Cortex of kidney (tissue), 1 donor: ENCODE data around the gene KDM3B.
"Not testable (repeated sequence)": the region's sequence is repeated elsewhere in the genome, so short reads cannot be mapped to it uniquely, and the experiment has no call there.

ENCODE experiments used
- DNase-seq: peaks from one replicate; lab custom pipeline; 2025; lab: John Stamatoyannopoulos, UW

KDM3B gene

DNA sequence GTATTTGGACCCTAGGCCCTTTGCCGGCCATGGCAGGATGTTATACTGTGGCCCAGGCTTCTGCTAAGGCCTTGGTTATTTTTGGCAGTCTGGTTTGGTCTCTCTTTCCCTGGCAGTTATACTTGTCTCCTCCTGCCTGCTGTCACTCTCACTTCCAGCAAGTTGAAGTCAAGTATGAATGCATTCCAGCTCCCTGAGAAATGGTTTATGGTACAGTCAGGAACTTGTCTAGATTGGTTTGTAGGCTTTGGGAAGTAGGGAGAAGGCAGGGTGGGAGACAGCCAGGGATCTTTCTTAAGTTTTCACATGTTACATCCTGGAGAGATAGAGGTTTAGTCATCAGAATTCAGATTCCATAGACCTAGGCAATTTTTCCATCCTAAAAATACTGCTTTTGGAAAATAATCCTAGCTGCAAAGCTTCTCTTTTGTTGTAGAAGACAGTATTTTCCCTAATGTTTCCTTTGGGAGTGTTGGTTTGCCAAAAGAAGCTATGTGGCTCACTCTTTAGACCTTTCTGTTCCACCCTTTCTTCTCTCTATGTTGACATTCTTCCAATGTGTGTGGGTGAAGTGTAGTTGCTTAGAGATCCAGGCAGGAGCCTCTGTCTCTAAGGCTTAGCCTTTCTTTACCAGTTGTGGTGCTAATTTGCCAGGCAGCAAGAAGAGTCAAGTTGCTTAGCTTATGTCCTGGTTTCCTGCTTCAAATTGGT, 2.5 kb upstream of the KDM3B start:
- no peak for DNase-seq

DNA sequence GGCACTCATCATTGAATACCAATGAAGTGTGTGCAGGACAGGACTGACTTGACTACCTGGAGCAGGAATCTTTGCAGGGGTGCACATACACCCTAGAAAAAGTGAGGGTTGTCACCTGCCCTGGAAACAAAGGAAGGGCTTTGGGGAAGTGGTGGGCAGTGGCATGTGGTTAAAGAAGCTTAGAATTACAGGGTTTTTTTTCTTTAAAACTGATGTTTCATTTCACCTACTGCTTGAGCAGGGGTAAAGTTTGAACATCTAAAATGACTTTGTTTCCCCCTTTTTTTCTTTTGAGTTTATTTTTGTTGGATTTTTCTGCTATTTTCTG, 2.0 kb upstream of the KDM3B start:
- DNase-seq, result no peak

DNA sequence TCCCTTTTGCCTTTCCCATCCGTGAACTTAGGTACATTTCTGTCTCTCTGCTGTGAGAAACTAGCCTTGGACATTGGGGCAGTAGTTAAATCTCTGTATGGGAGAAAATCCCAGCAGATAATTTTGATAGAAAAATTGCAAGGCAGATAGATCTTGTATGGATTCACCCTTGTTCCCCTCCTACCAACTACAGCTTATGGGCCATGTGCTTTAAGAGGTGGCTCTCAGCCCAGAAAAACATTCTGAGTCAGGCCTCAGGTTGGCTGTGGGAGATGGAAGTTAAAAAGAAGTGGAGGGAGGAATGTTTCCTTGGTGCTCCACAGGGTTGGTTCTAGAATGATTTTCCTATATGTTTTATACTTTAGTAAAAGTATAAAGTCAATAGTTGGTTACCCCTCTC, 1.4 kb upstream of the KDM3B start:
- DNase-seq, result no peak

DNA sequence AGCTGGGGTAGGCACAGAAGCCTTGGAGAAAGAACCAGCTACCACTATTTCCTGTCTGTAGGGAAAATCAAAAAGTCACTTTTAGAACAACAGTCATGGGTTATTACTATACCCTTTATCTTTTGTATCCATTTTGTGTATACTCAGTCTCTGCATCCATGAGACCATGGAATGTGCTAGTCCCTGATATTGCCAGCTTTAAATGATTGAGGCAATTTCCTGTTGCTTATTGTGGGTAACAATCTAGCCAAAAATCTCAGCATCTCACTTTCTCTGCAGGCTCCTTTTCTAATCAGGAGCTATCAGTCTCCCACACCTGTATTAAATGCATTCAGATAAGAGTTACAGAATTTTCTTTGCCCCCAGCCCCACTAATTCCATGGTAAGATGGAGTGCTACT, 968 bp upstream of the KDM3B start:
- no peak for DNase-seq

DNA sequence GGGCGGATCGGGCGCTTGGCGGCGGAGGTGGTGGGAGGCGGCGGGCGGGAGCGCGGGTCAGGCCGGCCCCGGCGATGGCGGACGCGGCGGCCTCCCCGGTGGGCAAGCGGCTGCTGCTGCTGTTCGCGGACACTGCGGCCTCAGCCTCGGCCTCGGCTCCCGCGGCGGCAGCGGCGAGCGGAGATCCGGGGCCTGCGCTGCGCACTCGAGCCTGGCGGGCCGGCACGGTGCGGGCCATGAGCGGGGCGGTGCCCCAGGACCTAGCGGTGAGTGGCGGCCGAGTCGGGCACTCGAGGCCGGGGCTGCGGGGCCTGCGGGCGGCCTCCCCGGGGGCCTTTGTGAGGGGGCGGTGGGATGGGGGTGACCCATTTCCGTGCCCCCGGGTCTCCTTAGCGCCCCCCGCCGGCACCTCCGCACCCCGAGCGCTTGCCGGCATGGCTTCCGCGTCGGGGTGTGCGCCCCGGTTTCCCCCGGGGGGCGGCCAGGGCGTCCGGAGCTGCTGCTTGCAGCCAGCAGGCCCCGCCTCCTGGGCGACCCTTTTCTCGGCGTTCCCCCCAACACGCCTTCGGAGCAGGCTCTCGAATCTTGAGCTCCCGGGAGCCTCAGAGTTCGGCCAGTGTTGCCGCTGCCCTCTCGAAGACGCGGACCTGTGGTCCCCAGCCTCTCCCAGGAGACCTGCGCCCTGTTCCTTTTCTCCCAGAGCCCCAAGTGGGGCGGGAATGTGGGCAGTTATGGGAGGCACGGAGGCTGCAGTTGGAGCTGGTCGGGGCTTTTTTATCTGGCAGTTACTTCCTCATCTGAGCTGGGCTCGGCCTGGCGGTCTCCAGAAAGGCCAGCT, 456 bp downstream of the KDM3B start:
- no peak for DNase-seq

DNA sequence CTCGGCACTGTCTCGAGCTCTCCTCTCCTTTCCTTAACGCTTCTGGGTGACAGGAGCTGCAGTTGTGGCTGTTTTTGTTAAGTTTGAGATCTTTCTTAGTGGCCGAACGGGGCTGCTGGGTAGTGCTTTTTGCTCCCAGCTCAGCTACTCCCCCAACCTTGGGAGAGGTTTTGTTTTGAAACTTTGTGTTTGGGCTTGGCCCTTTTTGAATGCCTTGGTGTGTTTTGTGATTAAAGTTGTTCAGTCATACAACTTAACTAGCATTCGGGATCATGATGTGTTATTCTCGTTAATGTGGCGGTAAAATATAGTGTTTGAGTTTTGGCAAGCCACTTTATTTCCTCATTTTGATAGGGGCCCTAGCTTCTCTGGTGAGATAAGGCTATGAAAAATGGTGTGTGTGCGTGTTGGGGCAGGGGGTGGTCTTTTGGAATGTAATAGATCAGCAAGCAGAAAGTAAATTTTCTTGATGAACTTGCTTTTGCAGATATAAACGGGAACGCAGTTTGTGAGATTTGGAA, 1.1 kb downstream of the KDM3B start:
- no peak for DNase-seq

DNA sequence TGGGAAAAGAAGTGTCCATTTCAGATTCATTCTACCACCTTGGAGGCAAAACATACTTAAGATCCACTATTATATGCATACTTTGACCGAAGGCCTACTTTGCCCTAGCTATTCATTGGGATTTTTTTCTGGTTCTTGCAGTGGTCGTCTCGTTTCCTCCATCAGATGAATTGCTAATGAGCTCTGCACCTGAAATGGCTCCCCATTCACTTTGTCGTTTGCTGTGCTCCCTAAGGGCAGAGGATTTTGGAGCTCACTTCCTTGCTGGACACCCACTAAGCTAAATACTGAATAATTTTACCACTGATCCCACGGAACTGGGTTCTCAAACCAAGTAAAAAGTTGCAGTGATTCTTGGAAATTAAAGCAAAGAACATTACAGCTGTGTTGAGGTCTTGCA, 1.9 kb downstream of the KDM3B start:
- DNase-seq, result no peak

DNA sequence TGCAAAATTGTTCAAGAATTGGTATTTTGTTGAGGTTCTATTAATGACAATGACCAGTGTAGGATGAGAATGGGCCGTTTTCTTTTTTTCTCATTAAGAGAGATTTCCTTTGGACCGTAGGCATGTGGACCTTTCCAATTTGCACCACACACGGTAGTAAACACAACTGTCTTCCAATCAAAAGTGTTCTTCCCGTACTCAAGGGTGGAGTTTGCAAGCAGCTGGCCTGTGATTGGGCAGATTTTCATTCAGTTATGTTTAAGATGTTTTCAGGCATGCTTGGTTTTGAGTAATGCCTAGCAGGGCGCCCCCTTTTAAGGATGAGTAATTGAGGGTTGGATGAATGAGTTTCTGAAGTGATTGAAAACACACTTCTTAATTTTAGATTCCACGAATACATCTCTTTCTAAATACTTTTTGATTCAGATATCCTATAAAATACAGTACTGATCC, 2.5 kb downstream of the KDM3B start:
- DNase-seq, result no peak

DNA sequence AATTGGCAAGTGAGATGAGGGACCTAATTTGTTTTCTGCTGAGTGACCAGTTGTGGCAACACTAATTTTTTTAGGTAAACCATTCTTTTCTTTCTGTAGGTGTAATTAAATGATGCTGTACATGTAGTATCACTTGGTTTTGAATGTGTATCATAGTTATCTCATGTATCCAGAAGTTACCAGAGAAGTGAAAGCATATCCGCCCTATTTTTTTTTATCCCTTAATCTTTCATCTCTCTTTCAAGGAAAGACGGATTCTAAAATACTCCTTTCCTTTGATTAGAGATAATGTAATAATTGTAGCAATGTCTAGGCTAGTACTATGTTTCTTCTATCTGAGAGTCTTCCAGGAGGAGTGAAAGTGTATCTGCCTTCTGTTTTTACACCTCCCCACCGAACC, 7.1 kb downstream of the KDM3B start:
- DNase-seq, result no peak

DNA sequence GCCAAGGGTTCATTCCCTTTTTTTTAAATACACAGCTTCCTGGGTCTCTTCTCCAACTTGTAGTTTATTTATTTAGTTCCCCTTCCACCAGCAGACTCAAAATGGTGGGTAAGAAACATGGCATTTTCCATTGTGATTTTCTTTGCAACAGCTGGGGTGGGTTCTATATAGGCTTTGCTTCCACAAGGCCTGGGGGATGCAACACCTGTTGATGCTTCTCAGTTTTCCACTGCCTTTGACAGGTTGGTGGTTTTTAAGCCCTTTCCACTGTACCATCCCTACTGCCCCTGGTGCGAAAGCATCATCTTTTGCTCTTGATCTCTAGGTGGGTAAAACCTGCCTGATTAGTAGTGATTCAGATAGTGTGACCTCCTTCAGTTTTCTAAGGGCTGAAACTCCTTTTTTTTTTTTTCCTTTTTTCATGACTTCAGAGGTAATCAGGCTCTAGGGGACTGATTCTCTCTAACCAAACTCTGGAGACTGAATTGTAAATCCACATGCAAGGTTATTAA, 8.5 kb downstream of the KDM3B start:
- no peak for DNase-seq

DNA sequence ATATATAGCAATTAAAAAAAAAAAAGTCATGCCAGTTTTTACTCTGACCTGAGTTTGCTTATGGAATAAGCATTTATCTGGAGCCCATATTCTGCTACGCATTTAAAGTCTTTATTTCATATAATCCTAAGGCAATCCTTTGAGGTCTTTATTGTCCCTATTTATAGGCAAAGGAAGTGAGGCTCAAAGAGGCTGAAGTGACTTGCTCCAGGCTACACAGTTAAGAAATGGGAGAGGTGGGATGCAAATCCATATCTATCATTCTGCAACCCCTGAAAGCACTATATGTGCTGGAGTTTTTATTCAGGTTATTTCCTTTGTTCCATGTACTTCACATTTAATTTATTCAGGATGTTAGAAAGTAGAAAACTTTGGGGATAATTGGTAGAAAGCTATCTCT, 12.1 kb downstream of the KDM3B start:
- DNase-seq, result no peak

DNA sequence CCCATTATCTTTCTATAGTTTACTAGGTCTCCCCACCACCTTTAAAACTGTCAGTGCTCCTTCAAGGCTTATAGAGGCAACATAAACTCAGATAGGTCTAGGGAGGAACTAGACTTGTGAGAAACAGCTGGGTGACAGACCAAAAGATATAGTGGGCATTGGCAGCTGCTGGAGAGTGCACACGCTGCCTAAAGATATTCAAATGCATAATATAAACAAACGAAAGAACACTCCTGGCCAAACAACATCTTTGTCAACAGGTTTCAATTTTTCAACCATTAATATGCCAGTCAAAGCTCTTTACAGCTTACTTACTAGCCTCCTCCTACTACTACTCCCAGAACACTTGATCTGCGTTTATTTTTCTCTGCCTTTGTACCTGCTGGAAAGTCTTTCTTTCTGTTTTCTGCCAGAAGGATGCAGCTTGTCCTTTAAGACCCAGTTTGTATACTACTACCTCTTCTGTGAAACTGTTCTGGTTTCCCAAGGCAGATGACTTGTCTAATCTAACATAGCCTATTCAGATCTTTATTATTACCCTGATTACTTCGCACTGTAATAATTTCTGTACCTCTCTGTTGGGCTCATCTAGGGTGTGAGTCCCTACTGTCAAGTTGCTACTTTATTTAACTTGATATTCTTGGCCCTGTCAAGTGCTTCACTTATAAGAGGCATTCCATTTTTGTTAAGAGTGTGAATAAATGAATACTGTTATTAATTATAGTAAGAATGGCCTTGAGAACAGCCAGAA, 14.3 kb downstream of the KDM3B start:
- DNase-seq, result no peak

DNA sequence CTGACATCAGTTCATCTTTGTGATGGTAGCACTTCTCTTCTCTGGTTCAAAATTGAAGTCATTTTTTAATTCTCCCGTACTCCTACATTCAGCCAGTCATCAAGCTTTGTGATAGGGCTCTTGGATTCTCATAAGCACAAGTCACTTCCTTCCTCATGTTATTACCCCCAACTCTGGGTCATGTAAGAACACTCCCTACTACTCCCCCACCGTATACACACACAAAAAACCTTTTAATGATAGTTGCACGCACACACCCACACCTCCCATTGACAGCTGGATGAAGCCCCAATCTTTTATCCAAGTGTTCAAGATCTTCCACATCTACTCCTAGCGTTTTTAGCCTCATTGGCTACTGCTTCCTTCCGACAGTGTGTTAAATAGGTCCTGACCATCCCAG, 16.8 kb downstream of the KDM3B start:
- DNase-seq, result no peak

DNA sequence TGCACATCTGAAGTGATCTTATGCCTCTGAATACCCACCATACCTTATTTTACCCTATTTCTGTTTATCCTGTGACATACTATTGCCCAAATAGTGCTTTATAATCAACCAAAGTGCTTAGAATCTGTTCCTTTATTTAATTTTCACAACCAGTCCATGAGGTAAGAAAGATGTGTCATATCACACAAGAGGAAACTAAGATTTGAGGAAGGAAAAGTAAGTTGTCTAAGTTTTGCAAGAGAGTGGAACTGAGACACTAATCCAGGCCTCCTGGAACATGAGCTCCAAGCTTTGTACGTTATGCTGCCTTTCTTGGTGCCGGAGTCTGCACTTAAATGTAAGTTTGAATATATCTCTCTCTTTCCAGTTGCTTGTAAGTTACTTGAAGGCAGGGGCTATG, 17.2 kb downstream of the KDM3B start:
- DNase-seq, result no peak

DNA sequence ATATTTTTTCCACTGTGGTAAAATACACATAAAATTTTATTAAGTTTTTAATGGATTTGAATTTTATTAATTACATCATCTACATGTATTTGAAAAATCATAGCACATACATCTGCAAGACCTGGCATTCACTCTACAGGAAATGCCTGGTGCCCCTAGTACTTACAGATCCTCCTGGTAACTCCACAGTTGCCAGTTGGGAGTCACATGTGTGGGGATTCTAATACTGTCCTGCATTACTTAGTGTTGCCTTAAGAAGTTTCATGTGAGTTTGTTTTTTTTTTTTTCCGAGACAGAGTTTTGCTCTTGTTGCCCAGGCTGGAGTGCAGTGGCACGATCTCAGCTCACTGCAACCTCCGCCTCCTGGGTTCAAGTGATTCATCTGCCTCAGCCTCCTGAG, 18.1 kb downstream of the KDM3B start:
- no peak for DNase-seq

DNA sequence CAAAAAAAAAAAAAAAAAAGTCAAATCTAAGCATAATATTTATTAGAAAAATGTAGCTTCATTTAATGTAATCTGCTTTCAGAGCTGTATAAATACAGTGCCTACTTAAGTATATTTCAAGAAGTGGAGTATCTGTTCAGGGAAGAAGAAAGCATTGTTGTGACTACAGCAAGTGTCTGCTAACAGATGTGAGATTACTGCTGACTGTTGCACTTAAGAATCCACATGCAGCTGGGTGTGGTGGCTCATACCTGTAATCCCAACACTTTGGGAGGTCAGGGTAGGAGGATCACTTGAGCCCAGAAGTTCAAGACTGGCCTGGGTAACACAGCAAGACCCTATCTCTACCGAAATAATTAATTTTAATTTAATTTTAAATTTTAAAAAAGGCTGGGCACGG, 19.0 kb downstream of the KDM3B start:
- no peak for DNase-seq

DNA sequence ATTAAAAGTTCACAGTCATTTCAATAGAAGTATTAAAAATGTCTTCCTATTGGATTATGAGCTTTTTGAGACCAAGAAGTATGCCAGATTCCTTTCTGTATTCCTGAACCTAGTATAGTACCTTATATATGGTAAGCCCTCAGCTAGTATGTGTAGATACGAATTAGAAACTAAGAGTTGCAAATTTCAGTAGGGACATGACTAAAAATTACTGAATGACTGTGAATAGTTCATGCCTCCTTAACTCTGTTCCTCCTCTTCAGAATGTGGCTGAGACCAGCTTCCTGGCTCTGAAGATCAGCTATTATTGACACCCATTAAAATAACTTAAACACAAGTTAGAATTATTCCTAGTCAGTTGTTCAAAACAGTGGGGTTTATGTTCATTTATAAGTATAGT, 19.7 kb downstream of the KDM3B start:
- no peak for DNase-seq

DNA sequence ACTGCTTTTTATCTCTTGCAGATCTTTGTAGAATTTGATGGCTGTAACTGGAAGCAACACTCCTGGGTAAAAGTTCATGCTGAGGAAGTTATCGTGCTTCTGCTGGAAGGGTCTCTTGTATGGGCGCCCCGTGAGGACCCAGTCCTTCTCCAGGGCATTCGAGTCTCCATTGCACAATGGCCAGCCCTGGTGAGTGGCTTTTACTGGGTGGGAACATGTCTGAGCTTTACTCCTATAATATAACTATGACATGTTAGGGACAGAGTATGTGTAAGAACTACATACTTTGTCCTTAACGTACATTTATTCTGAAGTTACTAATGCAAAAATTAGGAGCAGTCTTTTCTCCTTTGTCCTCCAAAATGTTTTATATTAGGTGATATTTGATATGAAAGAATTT, 20.2 kb downstream of the KDM3B start:
- DNase-seq, result no peak

DNA sequence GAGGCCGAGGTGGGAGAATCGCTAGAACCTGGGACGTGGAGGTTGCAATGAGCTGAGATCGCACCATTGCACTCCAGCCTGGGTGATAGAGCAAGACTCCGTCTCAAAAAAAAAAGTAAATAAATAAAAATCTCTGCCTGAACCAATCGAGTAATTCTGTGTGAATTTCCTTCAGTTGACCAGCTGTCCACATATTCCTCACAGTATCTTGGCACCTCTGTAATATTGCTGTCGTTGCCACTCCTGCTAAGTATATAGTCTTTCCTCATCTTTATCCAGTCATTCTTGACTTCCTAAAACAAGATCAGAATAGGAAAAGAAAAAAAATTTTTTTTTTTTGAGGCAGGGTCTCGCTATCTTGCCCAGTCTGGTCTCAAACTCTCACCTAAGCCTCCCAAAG, 29.9 kb downstream of the KDM3B start:
- no peak for DNase-seq

DNA sequence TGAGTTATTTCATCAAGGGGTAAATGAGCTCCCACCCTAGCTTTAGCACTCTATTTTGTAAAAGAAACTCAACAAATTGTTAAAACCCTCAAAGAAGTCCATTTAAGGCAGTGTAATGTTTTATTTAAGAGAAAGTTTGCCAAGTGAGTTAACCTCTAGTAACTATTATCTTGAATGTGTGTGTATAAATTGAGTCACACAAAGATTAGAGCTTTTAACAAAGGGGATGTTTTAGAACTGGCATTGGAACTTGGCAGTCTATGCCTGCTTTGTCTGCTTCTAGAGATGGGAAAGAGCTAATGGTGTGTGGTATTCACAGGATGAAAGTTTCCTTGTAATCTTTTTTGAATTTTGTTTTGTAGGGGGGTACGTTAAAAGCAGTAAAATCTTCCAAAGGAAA, 33.2 kb downstream of the KDM3B start:
- no peak for DNase-seq

DNA sequence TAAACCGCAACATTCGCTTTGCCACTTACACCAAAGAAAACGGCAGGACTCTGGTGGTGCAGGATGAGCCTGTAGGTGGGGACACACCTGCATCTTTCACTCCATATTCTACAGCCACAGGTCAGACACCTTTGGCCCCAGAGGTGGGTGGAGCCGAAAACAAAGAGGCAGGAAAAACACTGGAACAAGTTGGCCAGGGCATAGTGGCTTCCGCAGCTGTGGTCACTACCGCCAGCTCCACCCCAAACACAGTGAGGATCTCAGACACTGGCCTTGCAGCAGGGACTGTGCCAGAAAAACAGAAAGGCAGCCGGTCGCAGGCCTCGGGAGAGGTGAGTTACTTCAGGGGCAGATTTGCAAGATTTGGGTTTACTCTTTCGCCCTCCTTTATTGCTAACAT, 33.8 kb downstream of the KDM3B start:
- DNase-seq, result no peak

DNA sequence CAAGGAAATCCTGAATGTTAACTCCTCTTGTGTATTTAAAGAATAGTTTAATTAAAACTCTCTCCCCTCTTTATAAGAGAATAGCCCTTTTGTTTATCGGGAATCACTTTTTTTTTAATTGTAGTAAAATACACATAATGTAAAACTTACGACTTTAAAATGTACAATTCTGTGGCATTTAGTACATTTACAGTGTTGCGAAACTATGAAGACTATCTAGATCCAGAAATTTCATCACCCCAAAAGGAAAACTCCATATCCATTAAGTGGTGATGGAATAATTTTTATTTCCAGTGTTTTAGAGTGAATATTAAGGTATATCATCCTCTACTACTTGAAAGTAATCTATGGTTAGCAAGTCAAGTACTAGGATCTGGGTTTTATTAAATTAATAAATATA, 36.8 kb downstream of the KDM3B start:
- DNase-seq, result no peak

DNA sequence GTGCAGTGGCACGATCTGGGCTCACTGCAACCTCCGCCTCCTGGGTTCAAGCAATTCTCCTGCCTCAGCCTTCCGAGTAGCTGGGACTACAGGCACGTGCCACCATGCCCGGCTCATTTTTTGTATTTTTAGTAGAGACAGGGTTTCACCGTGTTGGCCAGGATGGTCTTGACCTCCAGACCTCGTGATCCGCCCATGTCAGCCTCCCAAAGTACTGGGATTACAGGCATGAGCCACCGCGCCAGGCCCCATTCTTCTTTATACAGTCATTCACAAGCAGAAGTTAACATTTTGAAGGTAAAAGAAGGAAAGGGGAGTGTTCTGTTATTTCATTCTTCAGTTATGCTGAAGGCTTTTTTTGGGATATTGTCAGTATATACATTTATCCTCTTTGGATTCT, 37.4 kb downstream of the KDM3B start:
- DNase-seq, result not testable (repeated sequence)
